Prostate gland (tissue), 2 donors: ENCODE results near the gene LAMA1. TPM values are rescaled to one million over a fixed set of nuclear protein-coding genes. Genes with fewer than 3 reads are reported as not detected.

Experiments
- DNase-seq: peaks from one replicate; pipeline ENCODE4 v3.0.0-alpha.2; 2019; ENCODE audit warnings: low spot score
- H3K27ac ChIP-seq, 2 donors: fragments of 200-600 bp; sonication (generic); 2 replicates each; pipeline ENCODE4 v1.5.1; 2017 to 2019
- H3K27me3 ChIP-seq: fragments of 200-600 bp; sonication (generic); replicated peaks from 2 replicates; pipeline ENCODE4 v1.5.1; 2019; ENCODE audit not compliant: insufficient read depth
- H3K36me3 ChIP-seq, 2 donors: fragments of 200-600 bp; sonication (generic); 1 replicate in 1 of 2; 2 replicates in 1 of 2; pipeline versions ENCODE4 v1.5.1 to v1.8.1; 2017 to 2019
- H3K4me1 ChIP-seq: fragments of 200-600 bp; sonication (generic); replicated peaks from 2 replicates; pipeline ENCODE4 v1.5.1; 2019
- H3K4me3 ChIP-seq, 2 donors: fragments of 200-600 bp; sonication (generic); 2 replicates each; pipeline ENCODE4 v1.5.1; 2017 to 2019
- H3K9me3 ChIP-seq: fragments of 200-600 bp; sonication (generic); 2 replicates; pipeline ENCODE4 v1.5.1; 2017
- POLR2A ChIP-seq: fragments of 450-650 bp; IDR thresholded peaks from one replicate; pipeline ENCODE4 v1.6.1; 2016; ENCODE audit warnings: antibody characterized with exemption, mild to moderate bottlenecking
- POLR2AphosphoS5 ChIP-seq: sonication (generic); formaldehyde crosslinking; IDR thresholded peaks from one replicate; pipeline ENCODE4 v1.6.1; 2017; ENCODE audit warnings: antibody characterized with exemption
- WGBS: methylation state at CpG from one replicate; pipeline ENCODE4 v1.1.5; 2018; 5-methylcytosine and 5-hydroxymethylcytosine counted together
- intact Hi-C: fragments of 100-400 bp; cut with DNase I; formaldehyde crosslinking; loops from one replicate; pipeline ENCODE4 v1.14.2; 2022
- small RNA-seq, 2 donors: library from RNA; depleted of rRNA; stranded (forward); fragments of <200 nt; gene quantifications; one replicate each; pipeline ENCODE3, GENCODE V24; 2016
- total RNA-seq, 2 donors: library from RNA; depleted of rRNA; stranded (reverse); fragments of >200 nt; gene quantifications; one replicate each; pipeline ENCODE4 v1.1.0, GENCODE V29; 2016
- TF ChIP-seq, protein P1 (sequence below), 4 experiments: fragments of 200-600 bp in 2 of 4; fragments of 450-650 bp in 2 of 4; sonication (generic) in 2 of 4; IDR thresholded peaks; 1 replicate in 3 of 4; 2 replicates in 1 of 4; pipeline ENCODE4 v1.5.1; 2016 to 2019; ENCODE audit warnings: antibody characterized with exemption in 4 of 4, mild to moderate bottlenecking in 2 of 4, moderate library complexity in 2 of 4

Gene LAMA1
- total RNA-seq, 2 donors from 2014 or later, result 1.8 to 59.6 TPM

- peak; percentile 73 for DNase-seq
- WGBS, result 78% methylated on average over 37 of the region's 37 CpGs
- intact Hi-C loops, result loop anchor here (5.0 kb wide), 2 partner anchors 82 to 257 kb away; no protein-coding TSS in a partner anchor
- no peaks in the 10 kb centered on the region for H3K9me3 ChIP-seq
- no peak overlapping the region for H3K4me3 ChIP-seq
- no peaks in the 10 kb centered on the region for H3K27me3 ChIP-seq
- TF ChIP-seq, protein P1, sequence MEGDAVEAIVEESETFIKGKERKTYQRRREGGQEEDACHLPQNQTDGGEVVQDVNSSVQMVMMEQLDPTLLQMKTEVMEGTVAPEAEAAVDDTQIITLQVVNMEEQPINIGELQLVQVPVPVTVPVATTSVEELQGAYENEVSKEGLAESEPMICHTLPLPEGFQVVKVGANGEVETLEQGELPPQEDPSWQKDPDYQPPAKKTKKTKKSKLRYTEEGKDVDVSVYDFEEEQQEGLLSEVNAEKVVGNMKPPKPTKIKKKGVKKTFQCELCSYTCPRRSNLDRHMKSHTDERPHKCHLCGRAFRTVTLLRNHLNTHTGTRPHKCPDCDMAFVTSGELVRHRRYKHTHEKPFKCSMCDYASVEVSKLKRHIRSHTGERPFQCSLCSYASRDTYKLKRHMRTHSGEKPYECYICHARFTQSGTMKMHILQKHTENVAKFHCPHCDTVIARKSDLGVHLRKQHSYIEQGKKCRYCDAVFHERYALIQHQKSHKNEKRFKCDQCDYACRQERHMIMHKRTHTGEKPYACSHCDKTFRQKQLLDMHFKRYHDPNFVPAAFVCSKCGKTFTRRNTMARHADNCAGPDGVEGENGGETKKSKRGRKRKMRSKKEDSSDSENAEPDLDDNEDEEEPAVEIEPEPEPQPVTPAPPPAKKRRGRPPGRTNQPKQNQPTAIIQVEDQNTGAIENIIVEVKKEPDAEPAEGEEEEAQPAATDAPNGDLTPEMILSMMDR (IDR thresholded peaks at IDR 0.05), result peak; percentile 34 to 79 (median 70)
- TF ChIP-seq POLR2AphosphoS5 (no peak), POLR2A (no peak)
- H3K27ac ChIP-seq, result no peak overlapping the region
- H3K4me1 ChIP-seq, result no peaks in the 10 kb centered on the region
- no peaks in the 10 kb centered on the region for H3K36me3 ChIP-seq
These were observed 197.3 kb downstream of the LAMA1 start for GRCh38 chr18:6920099-6920955.

GRCh38 chr18:6917072-6917471 lies 200.5 kb downstream of the LAMA1 start:
- H3K9me3 ChIP-seq, result no peaks in the 10 kb centered on the region
- DNase-seq, result no peak
- H3K4me3 ChIP-seq, result no peak overlapping the region
- WGBS, result 93% methylated on average over 3 of the region's 3 CpGs
- TF ChIP-seq POLR2AphosphoS5 (no peak), POLR2A (no peak)
- H3K36me3 ChIP-seq, result no peaks in the 10 kb centered on the region
- H3K4me1 ChIP-seq, result no peaks in the 10 kb centered on the region
- intact Hi-C loops, result no loop called here
- no peak overlapping the region for H3K27ac ChIP-seq
- no peaks in the 10 kb centered on the region for H3K27me3 ChIP-seq

GRCh38 chr18:6901286-6901926 lies 216.2 kb downstream of the LAMA1 start:
- TF ChIP-seq, protein P1 (IDR thresholded peaks at IDR 0.05), result no peak
- no peak for TF ChIP-seq POLR2AphosphoS5
- TF ChIP-seq POLR2A, result no peak
- 90% methylated on average over 3 of the region's 3 CpGs for WGBS
- intact Hi-C loops, result no loop called here

DNA sequence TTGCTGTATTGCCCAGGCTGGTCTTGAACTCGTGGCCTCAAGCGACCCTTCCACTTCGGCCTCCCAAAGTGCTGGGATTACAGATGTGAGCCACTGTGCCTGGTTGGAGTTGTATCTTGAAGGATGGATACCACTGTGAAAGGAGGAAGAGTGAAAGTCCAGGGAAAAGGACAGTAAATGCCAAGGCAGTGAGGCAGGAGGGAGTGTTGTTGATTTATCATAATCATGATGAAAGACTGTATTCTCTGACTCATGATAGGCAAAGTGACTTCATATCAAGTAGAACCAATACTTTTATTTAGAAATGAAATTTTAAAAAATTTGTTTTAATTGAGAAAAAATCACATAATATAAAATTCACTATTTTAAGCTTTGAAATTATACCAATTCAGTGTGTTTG lies 225.8 kb downstream of the LAMA1 start:
- H3K27me3 ChIP-seq, result no peaks in the 10 kb centered on the region
- no peak overlapping the region for H3K27ac ChIP-seq
- H3K4me1 ChIP-seq, result no peaks in the 10 kb centered on the region
- no peak for TF ChIP-seq POLR2AphosphoS5
- TF ChIP-seq, protein P1 (IDR thresholded peaks at IDR 0.05), result no peak
- TF ChIP-seq POLR2A, result no peak
- 98% methylated on average over 3 of the region's 3 CpGs for WGBS
- no peak for DNase-seq
- H3K36me3 ChIP-seq, result no peaks in the 10 kb centered on the region
- H3K9me3 ChIP-seq, result no peaks in the 10 kb centered on the region
- H3K4me3 ChIP-seq, result no peak overlapping the region
- intact Hi-C loops, result no loop called here

More at GRCh38 chr18:6901286-6901926, 216.2 kb downstream of the LAMA1 start:
- no peaks in the 10 kb centered on the region for H3K4me1 ChIP-seq
- H3K9me3 ChIP-seq, result no peaks in the 10 kb centered on the region
- no peak for DNase-seq
- H3K27me3 ChIP-seq, result no peaks in the 10 kb centered on the region
- H3K36me3 ChIP-seq, result no peaks in the 10 kb centered on the region
- no peak overlapping the region for H3K27ac ChIP-seq
- H3K4me3 ChIP-seq, result no peak overlapping the region

Small RNA genes within 50 kb of the gene (small RNA-seq; reads per million reads assigned to genes)
- 0 reads per million in 2 donors for gene RNU6-916P

Other genes with a start within 250 kb of the LAMA1 start
- gene LRRC30, start 113.3 kb upstream of the LAMA1 start, total RNA-seq, result not detected